Activated CD4-positive, alpha-beta T cell treated with anti-CD3 and anti-CD28 coated beads, Interleukin-2, amount 50 U/mL, for 48 hours (primary cell): ENCODE results near the gene VRK2.
"Not testable (repeated sequence)": the region's sequence is repeated elsewhere in the genome, so short reads cannot be mapped to it uniquely, and the experiment has no call there.

ENCODE experiments used
- DNase-seq, 2 experiments: peaks; one replicate each; pipeline ENCODE4 v3.0.0-alpha.2; 2020

VRK2 gene

DNA sequence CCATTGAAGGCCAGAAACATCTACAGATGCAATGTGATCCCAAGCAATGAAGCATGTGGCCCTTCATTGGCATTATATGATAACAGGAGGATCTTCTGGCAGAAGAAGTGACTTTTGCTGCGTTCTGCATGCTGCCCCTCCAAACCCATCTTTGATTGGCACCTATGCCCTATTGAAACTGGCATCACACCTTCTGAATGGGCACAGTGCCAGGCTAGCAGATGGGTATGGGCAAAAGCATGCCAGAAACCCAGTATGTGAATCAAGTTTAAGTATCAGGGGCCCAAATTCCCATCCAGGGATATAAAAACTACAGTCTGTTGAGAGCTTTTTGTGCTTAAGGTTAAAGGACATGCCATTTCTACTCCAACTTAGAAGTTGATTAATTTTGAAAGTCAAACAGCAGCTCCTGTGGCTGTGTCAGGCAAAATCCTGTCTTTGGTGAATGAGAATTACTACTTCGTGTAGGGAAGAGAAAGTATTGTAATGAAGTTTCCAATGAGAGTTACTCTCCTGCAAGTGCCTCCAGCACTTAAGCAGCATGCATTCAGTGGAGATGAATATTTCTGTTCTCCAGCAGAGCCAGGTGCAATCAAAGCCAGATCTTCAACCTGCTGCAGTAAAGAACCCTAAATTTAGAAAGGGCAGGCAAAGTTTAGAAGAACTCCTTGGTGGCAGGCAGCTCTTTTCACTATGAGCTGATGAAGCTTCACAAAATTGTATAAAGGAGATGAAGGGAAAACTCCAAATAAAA, 8.6 kb downstream of the VRK2 start:
- DNase-seq: no peak

DNA sequence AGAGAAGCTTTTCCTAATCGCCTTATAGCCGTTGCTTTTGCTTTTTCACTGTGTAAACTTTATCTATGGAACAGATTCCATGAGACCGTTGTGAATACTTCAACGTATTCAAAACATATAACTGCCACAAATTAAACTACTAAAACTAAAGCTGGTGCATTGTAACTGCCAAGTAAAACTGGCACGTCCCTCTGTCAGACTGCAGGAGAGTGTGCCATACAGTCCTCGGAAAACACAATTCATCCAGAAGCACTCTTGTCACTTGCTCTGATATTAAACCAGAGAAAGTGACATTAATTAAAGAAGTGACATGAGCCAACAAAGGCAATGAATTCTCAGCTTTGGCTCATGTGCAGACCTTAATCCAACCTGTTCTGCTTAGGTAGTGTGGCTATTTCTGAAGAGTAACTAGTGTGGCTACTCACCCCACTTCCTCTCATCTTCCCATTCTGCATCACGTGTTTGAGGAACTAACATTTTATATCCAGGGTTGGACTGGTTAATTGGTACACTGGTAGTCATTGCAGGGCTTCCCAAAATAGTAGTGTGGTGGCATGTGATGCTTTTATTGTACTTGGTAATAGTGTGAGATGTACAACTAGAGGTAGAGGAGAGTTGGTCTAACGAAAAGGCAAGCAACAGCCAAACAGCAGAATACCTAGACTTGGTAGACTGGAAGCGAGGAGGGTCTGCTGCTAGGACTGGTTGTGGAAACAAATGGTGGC, 9.7 kb downstream of the VRK2 start:
- DNase-seq: no peak

DNA sequence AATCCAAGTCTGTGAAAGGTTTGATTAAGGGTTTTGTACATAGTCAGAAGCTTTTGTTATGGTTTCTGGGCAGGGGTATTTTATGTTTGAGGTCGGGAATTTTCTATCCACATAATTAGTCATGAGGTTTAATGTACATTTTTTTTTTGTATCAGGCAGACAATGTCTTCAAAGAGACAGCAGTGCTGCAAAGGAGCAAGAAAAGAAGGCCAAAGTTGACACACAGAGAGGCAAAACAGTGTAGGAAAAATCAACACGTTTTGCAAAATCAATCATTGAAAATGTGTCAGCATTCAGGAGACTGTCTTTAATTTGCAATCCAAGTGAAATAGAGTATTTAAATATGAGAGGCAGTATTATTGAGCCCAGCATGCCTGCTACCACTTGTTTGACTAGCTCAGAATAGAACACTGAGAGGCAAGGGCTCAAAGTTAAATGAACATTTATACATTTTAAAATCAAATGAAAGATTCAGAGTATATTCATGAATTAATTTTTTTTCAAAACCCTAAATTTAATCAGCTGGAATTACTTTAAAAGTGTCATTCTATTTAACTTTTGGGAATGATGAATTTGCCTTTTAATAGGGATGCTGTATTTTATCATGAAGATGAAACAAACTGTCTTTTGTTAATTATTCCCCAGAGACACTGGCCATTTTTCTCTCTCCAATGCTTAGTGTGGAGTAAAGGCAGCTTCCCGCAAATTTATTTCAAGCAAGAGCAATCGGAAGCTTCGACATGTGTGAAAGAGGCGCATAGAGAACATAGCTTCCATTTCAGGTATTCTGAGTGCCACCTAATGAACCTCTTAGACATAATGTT, 11.3 kb downstream of the VRK2 start:
- no peak for DNase-seq

DNA sequence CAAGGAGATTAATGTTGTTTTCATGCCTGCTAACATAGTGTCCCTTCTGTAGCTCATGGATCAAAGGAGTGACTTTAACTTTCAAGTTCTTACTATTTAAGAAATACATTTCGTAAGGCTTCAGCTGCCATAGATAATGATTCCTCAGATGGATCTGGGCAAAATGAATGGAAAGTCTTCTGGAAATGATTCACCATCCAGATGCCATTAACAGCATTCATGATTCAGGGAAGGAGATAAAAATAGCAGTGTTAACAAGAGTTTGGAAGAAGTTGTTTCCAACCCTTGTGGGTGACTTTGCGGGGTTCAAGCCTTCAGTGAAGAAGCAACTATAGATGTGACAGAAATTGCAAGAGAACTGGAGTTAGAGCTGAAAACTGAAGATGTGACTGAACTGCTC, 17.0 kb downstream of the VRK2 start:
- DNase-seq: no peak

DNA sequence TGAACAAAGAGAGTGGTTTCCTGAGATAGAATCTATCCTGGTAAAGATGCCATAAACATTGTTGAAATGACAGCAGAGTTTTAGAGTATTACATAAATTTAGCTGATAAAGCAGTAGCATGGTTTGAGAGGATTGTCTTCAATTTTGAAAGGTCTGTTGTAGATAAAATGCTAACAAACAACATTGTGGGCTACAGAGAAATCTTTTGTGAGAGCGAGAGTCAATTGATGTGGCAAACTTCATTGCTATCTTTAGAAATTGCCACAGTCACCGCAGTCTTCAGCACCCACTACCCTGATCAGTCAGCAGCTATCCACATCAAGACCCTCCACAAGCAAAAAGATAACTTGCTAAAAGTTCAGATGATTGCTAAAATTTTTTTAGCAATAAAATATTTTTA, 17.5 kb downstream of the VRK2 start:
- DNase-seq: no peak

DNA sequence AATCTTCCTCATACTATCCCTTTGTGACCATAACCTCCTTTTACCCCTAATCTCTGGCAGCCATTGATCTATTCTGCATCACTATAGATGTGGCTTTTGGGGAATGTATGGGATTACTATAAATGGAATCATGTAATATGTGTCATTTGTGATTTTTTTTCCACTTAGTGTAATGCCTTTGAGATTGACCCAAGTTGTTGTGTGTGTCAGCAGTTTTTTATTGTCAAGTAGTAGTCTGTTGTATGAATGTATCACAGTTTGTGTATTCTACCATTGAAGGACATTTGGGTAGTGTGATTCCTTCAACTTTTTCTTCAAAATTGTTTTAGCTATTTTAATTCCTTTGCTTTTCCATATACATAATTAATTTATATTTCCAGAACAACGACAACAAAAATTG, 18.6 kb downstream of the VRK2 start:
- no peak for DNase-seq

DNA sequence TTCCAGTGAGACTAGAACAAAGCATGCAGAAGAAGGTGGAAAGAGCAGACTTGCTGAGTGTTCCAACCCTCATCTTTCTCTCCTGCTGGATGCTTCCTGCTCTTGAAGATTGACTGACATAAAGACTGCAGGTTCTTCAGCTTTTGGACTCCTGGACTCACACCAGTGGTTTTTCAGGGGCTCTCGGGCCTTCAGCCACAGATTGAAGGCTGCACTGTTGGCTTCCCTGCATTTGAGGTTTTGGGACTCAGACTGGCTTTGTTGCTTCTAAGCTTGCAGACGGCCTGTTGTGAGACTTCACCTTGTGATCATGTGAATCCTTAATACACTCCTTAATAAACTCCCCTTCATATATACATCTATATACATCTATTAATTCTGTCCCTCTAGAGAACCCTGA, 20.4 kb downstream of the VRK2 start:
- DNase-seq: no peak

DNA sequence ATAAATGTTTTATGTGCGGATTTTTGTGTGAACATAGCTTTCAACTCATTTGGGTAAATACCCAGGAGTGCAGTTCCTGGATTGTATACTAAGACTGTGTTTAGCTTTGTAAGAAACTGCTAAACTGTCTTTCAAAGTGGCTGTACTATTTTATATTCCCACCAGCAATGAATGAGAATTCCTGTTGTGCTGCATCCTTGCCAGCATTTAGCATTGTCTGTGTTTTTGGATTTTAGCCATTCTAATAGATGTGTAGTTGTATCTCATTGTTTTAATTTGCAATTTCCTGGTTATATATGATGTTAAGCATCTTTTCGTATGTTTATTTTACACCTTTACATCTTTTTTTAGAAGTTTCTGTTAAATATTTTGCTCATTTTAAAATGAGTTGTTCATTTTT, 24.2 kb downstream of the VRK2 start:
- DNase-seq: no peak

DNA sequence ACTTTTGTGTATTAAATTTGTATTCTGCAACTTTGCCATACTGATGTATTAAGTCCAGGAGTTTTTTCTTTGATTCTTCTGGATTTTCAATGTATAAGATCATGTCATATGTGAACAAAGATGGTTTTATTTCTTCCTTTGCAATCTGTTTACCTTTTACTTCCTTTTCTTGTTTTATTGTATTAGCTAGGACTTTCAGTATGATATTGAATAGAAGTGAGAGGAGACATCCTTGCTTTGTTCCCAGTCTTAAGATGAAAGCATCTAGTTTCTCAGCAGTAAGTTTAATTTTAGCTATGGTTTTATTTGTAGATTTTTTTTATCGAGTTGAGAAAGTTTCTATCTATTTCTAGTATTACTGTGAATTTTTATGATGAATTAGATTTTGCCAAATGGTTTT, 25.5 kb downstream of the VRK2 start:
- no peak for DNase-seq

DNA sequence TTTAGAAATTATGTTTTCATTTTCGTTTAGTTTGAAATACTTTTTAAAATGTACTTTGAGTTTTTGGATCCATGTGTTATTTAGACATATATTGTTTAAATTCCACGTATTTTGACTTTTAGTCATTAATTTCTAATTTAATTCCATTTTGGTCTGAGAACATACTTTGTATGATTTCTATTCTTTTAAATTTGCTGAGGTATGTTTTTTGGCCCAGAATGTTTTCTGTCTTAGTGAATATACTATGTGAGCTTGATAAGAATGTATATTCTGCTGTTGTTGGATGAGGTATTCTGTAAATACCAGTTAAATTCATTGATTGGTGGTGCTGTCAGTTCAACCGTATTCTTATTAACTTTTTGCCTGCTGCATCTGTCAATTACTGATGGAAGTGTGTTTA, 26.4 kb downstream of the VRK2 start:
- DNase-seq: no peak

DNA sequence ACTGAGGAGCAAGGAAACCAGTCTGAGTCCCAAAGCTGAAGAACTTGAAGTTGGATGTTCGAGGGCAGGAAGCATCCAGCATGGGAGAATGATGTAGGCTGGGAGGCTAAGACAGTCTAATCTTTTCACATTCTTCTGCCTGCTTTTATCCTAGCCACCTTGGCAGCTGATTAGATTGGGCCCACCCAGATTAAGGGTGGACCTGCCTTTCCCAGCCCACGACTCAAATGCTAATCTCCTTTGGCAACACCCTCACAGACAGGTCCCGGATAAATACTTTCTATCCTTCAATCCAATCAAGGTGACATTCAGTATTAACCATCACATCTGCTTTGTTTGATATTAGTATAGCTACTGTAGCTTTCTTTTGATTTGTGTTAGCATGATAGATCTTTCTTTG, 27.1 kb downstream of the VRK2 start:
- no peak for DNase-seq

DNA sequence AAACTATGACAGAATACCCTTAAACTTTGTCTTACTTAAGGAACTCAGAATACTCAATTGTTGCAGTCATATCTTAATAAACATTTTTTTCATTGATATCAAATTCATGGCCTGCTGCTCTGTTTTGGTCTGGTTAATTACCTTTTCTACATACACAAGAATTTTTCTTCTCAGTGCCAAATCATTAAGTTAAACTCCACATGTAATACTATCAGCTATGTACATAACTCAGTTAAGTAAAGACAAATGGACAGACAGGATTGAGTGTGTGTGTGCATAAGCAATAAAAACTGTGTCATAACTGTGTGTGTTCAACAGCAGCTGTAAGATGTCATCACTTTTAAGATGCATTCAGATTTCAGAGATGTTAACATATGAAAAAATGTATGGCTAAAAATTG, 34.4 kb downstream of the VRK2 start:
- no peak for DNase-seq

DNA sequence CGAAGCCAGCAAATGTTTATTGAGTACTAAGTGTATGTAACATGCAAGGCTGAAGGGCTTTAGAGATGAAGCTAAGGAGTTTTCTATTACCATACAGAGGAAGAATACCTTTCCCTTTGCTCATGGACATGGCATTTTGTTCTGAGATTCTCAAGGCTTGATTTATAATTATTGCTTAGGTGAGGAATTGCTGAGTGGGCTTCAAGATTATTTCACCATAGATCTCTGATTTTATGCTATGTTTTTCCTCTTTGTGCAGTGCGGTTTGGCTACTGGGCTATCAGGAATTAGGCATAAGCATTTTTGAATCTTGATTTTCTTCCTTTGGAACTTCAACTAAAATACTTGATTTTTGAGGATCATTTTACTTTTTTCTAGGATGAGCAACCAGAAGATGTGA, 42.5 kb downstream of the VRK2 start:
- DNase-seq: no peak

DNA sequence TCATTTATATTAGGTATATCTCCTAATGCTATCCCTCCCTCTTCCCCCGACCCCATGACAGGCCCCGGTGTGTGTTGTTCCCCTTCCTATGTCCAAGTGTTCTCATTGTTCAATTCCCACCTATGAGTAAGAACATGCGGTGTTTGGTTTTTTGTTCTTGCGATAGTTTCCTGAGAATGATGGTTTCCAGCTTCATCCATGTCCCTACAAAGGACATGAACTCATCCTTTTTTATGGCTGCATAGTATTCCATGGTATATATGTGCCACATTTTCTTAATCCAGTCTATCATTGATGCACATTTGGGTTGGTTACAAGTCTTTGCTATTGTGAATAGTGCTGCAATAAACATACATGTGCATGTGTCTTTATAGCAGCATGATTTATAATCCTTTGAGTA, 46.2 kb downstream of the VRK2 start:
- not testable (repeated sequence) for DNase-seq

DNA sequence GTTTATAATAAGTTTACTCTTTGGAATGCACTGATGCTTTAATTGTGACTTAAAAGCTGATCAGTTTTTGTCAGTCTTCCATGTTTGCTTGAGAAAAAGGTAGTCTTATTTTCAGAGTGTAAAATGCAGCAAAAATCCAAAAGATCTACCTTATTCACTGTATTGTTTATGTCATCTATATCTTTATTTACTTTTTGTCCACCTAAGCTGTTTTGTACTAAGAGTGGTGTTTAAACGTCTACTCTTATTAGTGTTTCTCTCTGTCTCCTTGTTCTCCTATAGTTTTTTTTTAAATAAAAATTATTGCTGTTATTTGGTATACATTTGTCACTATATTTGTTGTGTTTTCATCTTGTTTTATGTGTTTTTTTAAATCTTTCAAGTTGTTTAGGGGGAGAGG, 50.4 kb downstream of the VRK2 start:
- DNase-seq: no peak

DNA sequence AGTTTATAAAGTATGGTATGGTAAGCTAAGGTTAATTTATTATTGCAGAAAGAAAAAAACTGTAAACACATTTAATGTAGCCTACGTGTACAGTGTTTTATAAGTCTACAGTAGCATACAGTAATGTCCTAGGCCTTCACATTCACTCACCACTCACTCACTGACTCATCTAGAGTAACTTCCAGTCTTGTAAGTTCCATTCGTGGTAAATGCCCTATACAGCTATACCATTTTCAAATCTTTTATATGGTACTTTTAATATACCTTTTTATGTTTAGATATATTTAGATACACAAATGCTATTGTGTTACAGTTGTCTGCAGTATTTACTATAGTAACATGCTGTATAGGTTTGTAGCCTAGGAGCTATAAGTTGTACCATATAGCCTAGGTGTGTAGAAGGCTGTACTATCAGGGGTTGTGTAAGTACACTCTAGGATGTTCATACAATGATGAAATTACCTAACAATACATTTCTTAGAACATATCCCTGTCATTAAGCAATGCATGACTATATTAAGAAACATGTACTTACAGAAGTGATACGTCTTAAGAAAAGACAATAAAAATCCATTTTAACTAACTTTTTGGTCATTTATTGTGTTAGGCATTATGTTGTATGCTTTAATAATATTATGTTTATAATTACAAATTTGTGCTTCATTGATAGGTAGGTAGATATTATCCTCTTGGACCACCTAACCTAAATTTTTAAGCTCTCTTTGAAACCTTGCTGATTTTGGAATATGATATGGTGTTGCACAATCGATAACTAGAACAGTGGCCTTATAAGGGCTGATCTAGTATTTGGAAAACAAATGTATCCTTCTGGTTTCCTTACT, 51.9 kb downstream of the VRK2 start:
- no peak for DNase-seq

DNA sequence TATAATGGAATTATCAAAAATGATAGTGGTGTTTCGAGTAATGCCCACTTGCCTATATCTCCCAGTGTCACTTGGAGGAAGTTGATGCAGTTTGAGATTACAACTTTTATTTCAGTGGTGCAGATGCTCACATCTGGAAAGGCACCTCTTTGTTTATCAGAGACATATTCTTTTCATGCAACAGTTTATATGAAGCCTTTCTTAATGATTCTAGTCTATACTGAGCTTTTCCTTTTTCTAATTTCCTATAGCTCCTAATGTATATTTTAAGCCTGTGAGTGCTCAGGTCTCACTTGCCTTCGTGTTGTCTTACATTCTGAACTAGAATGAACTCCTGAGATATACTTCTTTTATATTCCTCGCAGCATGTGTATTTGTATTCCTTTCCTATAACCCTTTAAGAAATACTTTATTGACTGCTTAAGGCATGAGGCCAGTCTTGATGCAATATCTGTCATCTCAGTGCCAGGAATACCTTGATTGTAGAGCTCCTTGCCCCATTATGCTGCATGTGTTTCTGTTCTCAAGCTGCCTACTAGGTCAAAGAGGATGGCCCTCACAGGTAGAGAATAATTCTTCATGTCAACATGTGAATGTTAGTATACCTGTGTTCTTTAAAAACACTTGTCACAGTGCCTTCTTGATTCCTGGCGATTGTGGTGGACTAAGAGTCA, 52.6 kb downstream of the VRK2 start:
- DNase-seq: no peak

DNA sequence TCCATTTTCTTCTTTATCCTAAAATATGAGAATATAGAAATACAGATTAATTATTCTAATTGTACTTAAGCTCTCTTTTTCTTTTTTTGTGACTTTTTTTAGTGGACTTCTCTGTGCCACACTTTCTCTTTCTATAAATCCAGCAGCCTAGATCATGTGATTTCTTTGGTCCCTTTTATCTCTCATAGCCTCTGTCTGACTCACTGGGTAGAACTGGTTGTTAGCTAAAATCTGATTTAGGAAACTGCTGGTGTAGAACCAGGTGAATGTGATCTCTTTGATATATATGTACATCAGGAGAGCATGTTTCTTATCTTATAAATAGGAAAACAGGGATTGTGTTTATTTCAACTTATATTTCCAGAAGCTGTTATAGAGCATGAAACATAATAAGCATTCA, 54.9 kb downstream of the VRK2 start:
- DNase-seq: no peak

DNA sequence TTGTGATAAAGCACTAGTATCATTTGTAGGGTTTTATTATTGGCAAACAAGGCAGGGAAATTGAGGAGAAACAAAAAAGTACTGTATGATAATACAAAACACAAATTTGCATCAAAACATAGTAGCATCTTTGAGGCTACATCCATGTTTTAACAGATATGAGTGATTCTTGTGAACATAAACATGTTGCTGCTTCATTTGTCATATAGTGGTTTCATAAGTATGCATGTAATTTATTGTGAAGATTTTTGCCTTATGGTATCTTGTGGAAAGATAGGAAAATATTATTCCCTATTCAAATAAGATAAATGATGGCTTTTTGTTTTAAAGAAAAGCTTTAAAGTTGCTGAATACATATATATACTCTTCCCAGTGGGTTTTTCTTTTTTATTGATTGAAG, 60.3 kb downstream of the VRK2 start:
- DNase-seq: no peak

DNA sequence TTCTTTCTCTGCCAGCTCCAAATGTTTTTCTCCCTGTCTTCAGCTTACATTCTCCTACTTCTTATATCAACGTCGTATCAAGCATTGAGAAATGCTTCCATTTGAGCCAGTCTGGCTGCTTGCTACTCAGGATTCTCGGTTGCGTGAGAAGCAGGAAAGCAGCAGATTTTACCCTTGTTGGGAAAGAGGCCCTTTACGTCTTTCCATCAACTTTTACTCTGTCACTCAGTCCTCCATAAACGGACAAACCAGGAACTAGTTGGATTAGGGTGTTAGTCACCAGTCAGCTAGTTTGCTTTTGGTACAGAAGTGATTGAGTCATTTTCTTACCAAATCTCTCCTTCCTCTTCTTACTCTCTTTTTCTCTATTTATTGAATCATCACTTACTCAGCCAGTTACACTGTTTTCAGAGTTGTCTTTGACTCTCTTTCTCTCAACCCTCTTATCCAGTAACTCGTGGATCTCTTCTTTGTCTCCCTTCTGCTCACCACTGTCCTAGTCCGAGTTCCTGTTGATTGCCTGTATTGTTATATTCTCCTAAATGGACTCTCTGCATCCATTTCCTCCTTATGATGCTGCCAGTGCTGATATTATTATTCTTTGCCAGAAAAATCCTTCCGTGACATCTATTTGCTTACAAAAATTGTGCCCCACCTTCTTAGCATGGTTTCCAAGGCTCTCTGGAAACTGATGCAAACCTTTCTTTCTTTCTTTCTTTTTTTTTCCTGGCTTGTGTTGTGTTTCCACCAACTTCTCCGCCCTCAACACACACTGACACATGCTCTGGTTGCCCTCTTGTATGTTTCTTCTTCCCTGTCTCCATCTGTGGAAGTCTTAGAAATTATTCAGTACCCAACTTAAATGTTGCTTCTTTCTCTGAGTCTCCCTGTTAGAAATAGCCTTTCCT, 61.5 kb downstream of the VRK2 start:
- no peak for DNase-seq

DNA sequence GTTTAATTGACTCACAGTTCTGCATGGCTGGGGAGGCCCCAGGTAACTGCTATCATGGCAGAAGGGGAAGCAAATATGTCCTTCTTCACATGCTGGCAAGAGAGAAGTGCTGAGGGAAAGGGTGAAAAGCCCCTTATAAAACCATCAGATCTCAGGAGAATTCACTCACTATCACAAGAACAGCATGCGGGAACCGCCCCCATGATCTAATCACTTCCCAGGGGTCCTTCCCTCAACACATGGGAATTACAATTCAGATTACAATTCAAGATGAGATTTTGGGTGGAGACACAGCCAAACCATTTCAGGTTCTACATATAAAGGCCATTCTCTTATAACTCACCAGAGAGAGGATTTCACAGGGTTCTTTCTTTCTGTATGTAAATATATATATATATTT, 62.9 kb downstream of the VRK2 start:
- DNase-seq: no peak
